ENCODE data around the gene PLXNC1.

Gene PLXNC1

DNA sequence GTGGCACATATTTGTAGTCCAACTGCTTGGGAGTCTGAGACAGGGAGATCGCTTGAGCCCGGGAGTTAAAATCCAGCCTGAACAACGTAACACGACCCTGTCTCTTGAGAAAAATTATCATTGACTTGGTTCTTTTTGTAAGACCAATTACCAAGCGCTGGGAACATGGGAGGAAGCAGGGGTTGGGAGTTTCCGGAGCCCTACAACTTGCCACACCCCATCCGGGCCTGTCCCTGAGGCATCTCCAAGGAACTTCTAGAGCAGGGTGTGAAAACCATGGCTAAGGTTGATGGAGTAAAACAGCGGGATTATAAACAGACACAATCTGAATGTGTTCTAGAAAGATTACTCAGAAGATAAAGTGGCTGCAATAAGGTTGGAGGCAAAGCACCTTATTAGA, 10.3 kb downstream of the PLXNC1 start:
- in situ Hi-C loops (cut with MboI; ENCODE audit: low pct_unique_long_range_greater_than_20kb, low sequenced_read_pairs, unreplicated experiment): loop anchor here (10.0 kb wide), 1 partner anchor 106 kb away; no protein-coding TSS in a partner anchor
- DNase-seq (ENCODE audit: low spot score): no peak
- TF ChIP-seq, protein P1, sequence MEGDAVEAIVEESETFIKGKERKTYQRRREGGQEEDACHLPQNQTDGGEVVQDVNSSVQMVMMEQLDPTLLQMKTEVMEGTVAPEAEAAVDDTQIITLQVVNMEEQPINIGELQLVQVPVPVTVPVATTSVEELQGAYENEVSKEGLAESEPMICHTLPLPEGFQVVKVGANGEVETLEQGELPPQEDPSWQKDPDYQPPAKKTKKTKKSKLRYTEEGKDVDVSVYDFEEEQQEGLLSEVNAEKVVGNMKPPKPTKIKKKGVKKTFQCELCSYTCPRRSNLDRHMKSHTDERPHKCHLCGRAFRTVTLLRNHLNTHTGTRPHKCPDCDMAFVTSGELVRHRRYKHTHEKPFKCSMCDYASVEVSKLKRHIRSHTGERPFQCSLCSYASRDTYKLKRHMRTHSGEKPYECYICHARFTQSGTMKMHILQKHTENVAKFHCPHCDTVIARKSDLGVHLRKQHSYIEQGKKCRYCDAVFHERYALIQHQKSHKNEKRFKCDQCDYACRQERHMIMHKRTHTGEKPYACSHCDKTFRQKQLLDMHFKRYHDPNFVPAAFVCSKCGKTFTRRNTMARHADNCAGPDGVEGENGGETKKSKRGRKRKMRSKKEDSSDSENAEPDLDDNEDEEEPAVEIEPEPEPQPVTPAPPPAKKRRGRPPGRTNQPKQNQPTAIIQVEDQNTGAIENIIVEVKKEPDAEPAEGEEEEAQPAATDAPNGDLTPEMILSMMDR (IDR thresholded peaks at IDR 0.05; ENCODE audit: extremely low read depth, insufficient read depth, missing control alignments): no peak

- no peak for DNase-seq (ENCODE audit: low spot score)
- in situ Hi-C loops (cut with MboI; ENCODE audit: low pct_unique_long_range_greater_than_20kb, low sequenced_read_pairs, unreplicated experiment): no loop called here
- TF ChIP-seq, protein P1 (IDR thresholded peaks at IDR 0.05; ENCODE audit: extremely low read depth, insufficient read depth, missing control alignments): no peak
Measured at GRCh38 chr12:94162108-94162507, 13.7 kb downstream of the PLXNC1 start.

- in situ Hi-C loops (cut with MboI; ENCODE audit: low pct_unique_long_range_greater_than_20kb, low sequenced_read_pairs, unreplicated experiment): no loop called here
- TF ChIP-seq, protein P1 (IDR thresholded peaks at IDR 0.05; ENCODE audit: extremely low read depth, insufficient read depth, missing control alignments): no peak
- DNase-seq (ENCODE audit: low spot score): no peak
Measured at GRCh38 chr12:94163850-94164249, 15.5 kb downstream of the PLXNC1 start.

GRCh38 chr12:94165138-94165537, 16.8 kb downstream of the PLXNC1 start:
- DNase-seq (ENCODE audit: low spot score): no peak
- TF ChIP-seq, protein P1 (IDR thresholded peaks at IDR 0.05; ENCODE audit: extremely low read depth, insufficient read depth, missing control alignments): no peak
- in situ Hi-C loops (cut with MboI; ENCODE audit: low pct_unique_long_range_greater_than_20kb, low sequenced_read_pairs, unreplicated experiment): no loop called here

GRCh38 chr12:94165670-94166364, 17.4 kb downstream of the PLXNC1 start:
- no peak for DNase-seq (ENCODE audit: low spot score)
- TF ChIP-seq, protein P1 (IDR thresholded peaks at IDR 0.05; ENCODE audit: extremely low read depth, insufficient read depth, missing control alignments): no peak
- in situ Hi-C loops (cut with MboI; ENCODE audit: low pct_unique_long_range_greater_than_20kb, low sequenced_read_pairs, unreplicated experiment): no loop called here

DNA sequence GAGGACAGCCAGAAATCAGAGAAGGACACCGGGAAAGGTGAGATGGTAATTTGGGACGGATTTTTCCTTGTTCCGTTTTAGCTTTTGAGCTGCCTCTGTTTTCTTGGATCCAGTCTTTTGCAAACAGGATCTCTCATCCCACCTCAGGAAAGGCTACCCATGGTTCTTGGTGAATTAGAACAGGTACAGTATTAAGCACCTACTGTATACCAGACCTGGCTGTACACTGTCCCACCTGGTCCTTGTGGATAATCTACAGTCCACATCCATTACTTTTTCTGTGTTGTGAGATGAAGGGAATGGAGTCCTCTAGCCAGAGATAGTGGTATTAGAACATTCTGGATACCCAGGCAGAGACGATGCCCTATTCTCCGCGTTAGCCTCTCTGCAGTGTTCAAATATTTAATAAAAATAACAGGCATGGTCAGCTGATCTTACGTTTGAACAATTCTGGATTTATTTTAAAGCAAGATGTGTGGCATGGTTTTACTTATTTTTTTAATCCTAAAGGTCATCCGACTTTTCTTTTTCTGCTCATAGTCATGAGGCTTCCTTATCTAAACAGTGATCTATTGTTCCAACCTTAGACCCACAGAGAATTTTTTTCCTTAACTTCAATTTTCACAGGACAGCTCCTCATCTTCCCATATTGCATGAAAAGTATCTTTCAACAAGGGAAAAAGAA, 18.8 kb downstream of the PLXNC1 start:
- in situ Hi-C loops (cut with MboI; ENCODE audit: low pct_unique_long_range_greater_than_20kb, low sequenced_read_pairs, unreplicated experiment): no loop called here
- TF ChIP-seq, protein P1 (IDR thresholded peaks at IDR 0.05; ENCODE audit: extremely low read depth, insufficient read depth, missing control alignments): no peak
- no peak for DNase-seq (ENCODE audit: low spot score)
